IMR-90 (cell line): ENCODE measurements around the gene FUT6. TPM values are rescaled to one million over a fixed set of nuclear protein-coding genes. Genes with fewer than 3 reads are reported as not detected.

Experiments used
- ATAC-seq: fragments of 200-7000 bp; cut with Tn5 transposase; 2 replicates; pipeline ENCODE4 v1.9.1; 2020; ENCODE audit warnings: low read depth, mild to moderate bottlenecking, moderate library complexity
- BruUV-seq: library from RNA; stranded (reverse); fragments of 400-500 nt; replicated peaks from 2 replicates; lab custom pipeline; 2021; lab: Mats Ljungman, UMichigan
- CTCF ChIA-PET: fragments of 300-600 bp; formaldehyde crosslinking; extraction: SDS; loops from one replicate; lab custom pipeline; 2021; ENCODE audit warnings: antibody characterized with exemption; lab: Yijun Ruan, JAX
- POLR2A ChIA-PET: fragments of 300-600 bp; sonication (Branson Sonifier 250); formaldehyde crosslinking; loops from one replicate; lab custom pipeline; 2022; ENCODE audit warnings: antibody characterized with exemption; ENCODE audit not compliant: unreplicated experiment; lab: Charles Lee
- DNase-seq: peaks from one replicate; pipeline ENCODE4 v3.0.0; 2013
- H2AFZ ChIP-seq: replicated peaks from 2 replicates; pipeline ENCODE3; 2013; ENCODE audit warnings: low read length, mild to moderate bottlenecking; ENCODE audit not compliant: poor library complexity
- H2AK5ac ChIP-seq: 2 replicates; pipeline ENCODE4 v1.6.1; 2013; ENCODE audit warnings: low read depth, low read length, inconsistent platforms
- H2AK9ac ChIP-seq: replicated peaks from 2 replicates; pipeline ENCODE3; 2013; ENCODE audit warnings: mild to moderate bottlenecking, low read depth, low read length, moderate library complexity; ENCODE audit not compliant: poor library complexity
- H2BK120ac ChIP-seq: 2 replicates; pipeline ENCODE4 v1.6.1; 2013; ENCODE audit warnings: low read depth, low read length, inconsistent platforms
- H2BK15ac ChIP-seq: 3 replicates; pipeline ENCODE4 v1.6.1; 2013; ENCODE audit warnings: low read depth, low read length, inconsistent platforms
- H2BK20ac ChIP-seq: 2 replicates; pipeline ENCODE4 v1.6.1; 2013; ENCODE audit warnings: low read depth, mild to moderate bottlenecking, inconsistent platforms, low read length, moderate library complexity
- H2BK5ac ChIP-seq: 2 replicates; pipeline ENCODE4 v1.6.1; 2013; ENCODE audit warnings: mild to moderate bottlenecking, low read depth, low read length, inconsistent platforms; ENCODE audit not compliant: poor library complexity, severe bottlenecking
- H3K14ac ChIP-seq: replicated peaks from 2 replicates; pipeline ENCODE4 v1.6.1; 2013; ENCODE audit warnings: low read depth, low read length, inconsistent platforms
- H3K18ac ChIP-seq: 2 replicates; pipeline ENCODE4 v1.6.1; 2013; ENCODE audit warnings: low read depth, low read length, control low read depth
- H3K23ac ChIP-seq: 2 replicates; pipeline ENCODE4 v1.6.1; 2013; ENCODE audit warnings: low read depth, low read length, inconsistent platforms
- H3K27ac ChIP-seq: 2 replicates; pipeline ENCODE4 v1.5.1; 2013; ENCODE audit warnings: mild to moderate bottlenecking, control low read depth, low read length; ENCODE audit not compliant: insufficient read depth
- H3K27me3 ChIP-seq: 2 replicates; pipeline ENCODE4 v1.6.1; 2013; ENCODE audit warnings: low read length; ENCODE audit not compliant: control insufficient read depth, insufficient read depth
- H3K36me3 ChIP-seq: 2 replicates; pipeline ENCODE4 v1.6.1; 2013; ENCODE audit warnings: low read length, mixed read lengths; ENCODE audit not compliant: control insufficient read depth, insufficient read depth
- H3K4ac ChIP-seq: 2 replicates; pipeline ENCODE4 v1.6.1; 2013; ENCODE audit warnings: low read depth, low read length, inconsistent platforms
- H3K4me1 ChIP-seq: 2 replicates; pipeline ENCODE4 v1.6.1; 2013; ENCODE audit warnings: low read length, mixed read lengths; ENCODE audit not compliant: control insufficient read depth, insufficient read depth
- H3K4me2 ChIP-seq: 2 replicates; pipeline ENCODE4 v1.6.1; 2013; ENCODE audit warnings: low read depth, mild to moderate bottlenecking, control low read depth, low read length, moderate library complexity
- H3K4me3 ChIP-seq: 2 replicates; pipeline ENCODE4 v1.5.1; 2013; ENCODE audit warnings: low read depth, mild to moderate bottlenecking, control low read depth, low read length, moderate library complexity; ENCODE audit not compliant: insufficient read depth
- H3K56ac ChIP-seq: 2 replicates; pipeline ENCODE4 v1.6.1; 2013; ENCODE audit warnings: low read length, inconsistent platforms; ENCODE audit not compliant: insufficient read depth; ENCODE audit errors: extremely low read depth
- H3K79me1 ChIP-seq, 2 experiments: 2 replicates each; pipeline ENCODE4 v1.6.1; 2013; ENCODE audit warnings: low read length in 2 of 2, inconsistent platforms in 1 of 2, low read depth in 1 of 2
- H3K9ac ChIP-seq: 2 replicates; pipeline ENCODE4 v1.6.1; 2013; ENCODE audit warnings: low read depth, low read length, control low read depth
- H3K9me1 ChIP-seq: 2 replicates; pipeline ENCODE4 v1.6.1; 2013; ENCODE audit warnings: low read length, inconsistent platforms; ENCODE audit not compliant: insufficient read depth
- H3K9me3 ChIP-seq: 2 replicates; pipeline ENCODE4 v1.6.1; 2013; ENCODE audit warnings: low read length; ENCODE audit not compliant: control insufficient read depth, insufficient read depth
- H4K20me1 ChIP-seq: 2 replicates; pipeline ENCODE4 v1.6.1; 2013; ENCODE audit warnings: low read length, inconsistent platforms; ENCODE audit not compliant: insufficient read depth
- H4K5ac ChIP-seq: 2 replicates; pipeline ENCODE4 v1.6.1; 2013; ENCODE audit warnings: mild to moderate bottlenecking, low read depth, low read length, control low read depth
- H4K8ac ChIP-seq, 2 experiments: 2 replicates each; pipeline ENCODE4 v1.6.1; 2013; ENCODE audit warnings: low read depth in 2 of 2, low read length in 2 of 2, control low read depth in 1 of 2, inconsistent platforms in 1 of 2
- H4K91ac ChIP-seq: 2 replicates; pipeline ENCODE4 v1.6.1; 2013; ENCODE audit warnings: low read depth, low read length, inconsistent platforms; ENCODE audit not compliant: insufficient read depth
- BHLHE40 ChIP-seq: fragments of 150-350 bp; IDR thresholded peaks from 2 replicates; pipeline ENCODE4 v1.6.1; 2016; ENCODE audit warnings: mild to moderate bottlenecking, low read depth, low read length
- CEBPB ChIP-seq: IDR thresholded peaks from 2 replicates; pipeline ENCODE4 v1.6.1; 2012; ENCODE audit warnings: low read depth, low read length, improper control_type of control experiment
- CHD1 ChIP-seq: IDR thresholded peaks from 2 replicates; pipeline ENCODE4 v1.6.1; 2012; ENCODE audit warnings: low read depth, low read length, improper control_type of control experiment
- ELK1 ChIP-seq: fragments of 150-350 bp; IDR thresholded peaks from 2 replicates; pipeline ENCODE4 v1.6.1; 2016; ENCODE audit warnings: low read depth, mild to moderate bottlenecking, low read length, moderate library complexity, borderline replicate concordance
- FOS ChIP-seq: fragments of 150-350 bp; IDR thresholded peaks from 2 replicates; pipeline ENCODE4 v1.6.1; 2016; ENCODE audit warnings: low read depth, low read length
- MAFK ChIP-seq: IDR thresholded peaks from 2 replicates; pipeline ENCODE4 v1.6.1; 2012; ENCODE audit warnings: low read depth, low read length, improper control_type of control experiment
- MAZ ChIP-seq: IDR thresholded peaks from 2 replicates; pipeline ENCODE4 v1.6.1; 2012; ENCODE audit warnings: low read depth, mild to moderate bottlenecking, low read length, improper control_type of control experiment, moderate library complexity, borderline replicate concordance
- MXI1 ChIP-seq: IDR thresholded peaks from 2 replicates; pipeline ENCODE4 v1.6.1; 2012; ENCODE audit warnings: low read depth, mild to moderate bottlenecking, low read length, moderate library complexity, borderline replicate concordance
- NFE2L2 ChIP-seq: fragments of 150-350 bp; IDR thresholded peaks from 2 replicates; pipeline ENCODE4 v1.6.1; 2016; ENCODE audit warnings: low read depth, mild to moderate bottlenecking, low read length
- POLR2A ChIP-seq: IDR thresholded peaks from 2 replicates; pipeline ENCODE4 v1.6.1; 2012; ENCODE audit warnings: mild to moderate bottlenecking, low read depth, low read length
- RAD21 ChIP-seq: IDR thresholded peaks from 2 replicates; pipeline ENCODE4 v1.6.1; 2012; ENCODE audit warnings: low read length, improper control_type of control experiment
- RCOR1 ChIP-seq: IDR thresholded peaks from 2 replicates; pipeline ENCODE4 v1.6.1; 2012; ENCODE audit warnings: mild to moderate bottlenecking, low read length, improper control_type of control experiment; ENCODE audit not compliant: insufficient replicate concordance
- RFX5 ChIP-seq: IDR thresholded peaks from 2 replicates; pipeline ENCODE4 v1.8.0; 2012; ENCODE audit warnings: low read depth, mild to moderate bottlenecking, low read length, moderate library complexity
- SMC3 ChIP-seq: fragments of 150-350 bp; IDR thresholded peaks from 2 replicates; pipeline ENCODE4 v1.6.1; 2016; ENCODE audit warnings: low read depth, mild to moderate bottlenecking, antibody characterized with exemption, low read length, moderate library complexity
- USF2 ChIP-seq: fragments of 150-350 bp; IDR thresholded peaks from 2 replicates; pipeline ENCODE4 v1.6.1; 2017; ENCODE audit warnings: mild to moderate bottlenecking, antibody characterized with exemption, low read length, low read depth
- WGBS, 2 experiments: methylation state at CpG; one replicate each; pipeline versions ENCODE4 v1.1.5 to v1.1.7; 2013; ENCODE audit warnings: missing lambda C conversion rate in 2 of 2; ENCODE audit not compliant: insufficient read length in 1 of 2; ENCODE audit errors: extremely low coverage in 2 of 2; 5-methylcytosine and 5-hydroxymethylcytosine counted together
- dilution Hi-C: fragments of 300-500 bp; cut with HindIII; formaldehyde crosslinking; loops from one replicate; pipeline ENCODE4 v1.14.3; 2018; ENCODE audit warnings: low sequenced_read_pairs; ENCODE audit not compliant: unreplicated experiment
- in situ Hi-C: fragments of 300-500 bp; cut with MboI; formaldehyde crosslinking; loops from 3 replicates; pipeline ENCODE4 v1.14.3; 2019; ENCODE audit warnings: low sequenced_read_pairs, inconsistent platforms, mixed read lengths
- intact Hi-C: fragments of 100-400 bp; cut with micrococcal nuclease; formaldehyde crosslinking; loops from 2 replicates; pipeline ENCODE4 v1.10.0; 2022
- polyA plus RNA-seq, 3 experiments: library from polyadenylated mRNA; depleted of rRNA; stranded (reverse); fragments of >200 nt; gene quantifications; 2 replicates each; pipeline ENCODE4 v1.2.3, GENCODE V29; 2012; ENCODE audit warnings: low replicate concordance in 1 of 3
- total RNA-seq: library from RNA; depleted of rRNA; stranded (reverse); fragments of >200 nt; gene quantifications from 2 replicates; pipeline ENCODE4 v1.2.3, GENCODE V29; 2012
- TF ChIP-seq, protein P1 (sequence below): conservative IDR thresholded peaks from 2 replicates; pipeline ENCODE4 v1.5.1; 2012; ENCODE audit warnings: mild to moderate bottlenecking, low read depth, low read length, improper control_type of control experiment

FUT6 gene
- total and polyA plus RNA-seq, 2 of the 4 experiments (the other 2 are of a cell fraction) = not detected

- Histone ChIP-seq H2AK9ac (no peak overlapping the region), H3K9me1 (peaks cover 5% of the 10 kb centered on the region; the same call in 1 of the 2 replicates), H4K91ac (no peak overlapping the region), H3K27me3 (peaks cover 4% of the 10 kb centered on the region), H3K4me2 (no peak overlapping the region), H4K5ac (no peak overlapping the region), H3K4me1 (peaks cover 16% of the 10 kb centered on the region), H2BK15ac (no peak overlapping the region), H3K14ac (no peak overlapping the region), H3K56ac (no peak overlapping the region), H2AK5ac (no peak overlapping the region; the same call in 1 of the 2 replicates), H3K9ac (no peak overlapping the region), H3K9me3 (no peaks in the 10 kb centered on the region), H4K8ac (no peak overlapping the region), H2AFZ (no peak overlapping the region), H3K27ac (no peak overlapping the region), H3K36me3 (no peaks in the 10 kb centered on the region), H3K23ac (no peak overlapping the region), H3K4ac (no peak overlapping the region), H2BK5ac (no peak overlapping the region), H2BK20ac (no peak overlapping the region), H3K18ac (no peak overlapping the region), H4K20me1 (no peaks in the 10 kb centered on the region), H3K79me1 (no peaks in the 10 kb centered on the region), H3K4me3 (no peak overlapping the region), H2BK120ac (no peak overlapping the region)
- CTCF ChIA-PET = interaction anchor here (1.3 kb wide), 1 partner anchor 74 kb away, joined by 7 read pairs; the partner anchor contains the start of gene NRTN
- no TSS peak for BruUV-seq
- no peak for ATAC-seq
- in situ Hi-C loops (no loop called here), intact Hi-C loops (no loop called here), dilution Hi-C loops (no loop called here)
- WGBS, 2 experiments = no CpG with 5 or more reads among the region's 9 CpGs
- TF ChIP-seq RCOR1 = no peak
- no peak for TF ChIP-seq CEBPB
- no peak for TF ChIP-seq MXI1
- no peak for TF ChIP-seq RFX5
- no peak for TF ChIP-seq CHD1
- TF ChIP-seq SMC3 = no peak
- TF ChIP-seq FOS = no peak
- no peak for TF ChIP-seq BHLHE40
- TF ChIP-seq MAFK = no peak
- no peak for TF ChIP-seq USF2
- TF ChIP-seq NFE2L2 = no peak
- TF ChIP-seq ELK1 = no peak
- TF ChIP-seq RAD21 = no peak
- TF ChIP-seq, protein P1, sequence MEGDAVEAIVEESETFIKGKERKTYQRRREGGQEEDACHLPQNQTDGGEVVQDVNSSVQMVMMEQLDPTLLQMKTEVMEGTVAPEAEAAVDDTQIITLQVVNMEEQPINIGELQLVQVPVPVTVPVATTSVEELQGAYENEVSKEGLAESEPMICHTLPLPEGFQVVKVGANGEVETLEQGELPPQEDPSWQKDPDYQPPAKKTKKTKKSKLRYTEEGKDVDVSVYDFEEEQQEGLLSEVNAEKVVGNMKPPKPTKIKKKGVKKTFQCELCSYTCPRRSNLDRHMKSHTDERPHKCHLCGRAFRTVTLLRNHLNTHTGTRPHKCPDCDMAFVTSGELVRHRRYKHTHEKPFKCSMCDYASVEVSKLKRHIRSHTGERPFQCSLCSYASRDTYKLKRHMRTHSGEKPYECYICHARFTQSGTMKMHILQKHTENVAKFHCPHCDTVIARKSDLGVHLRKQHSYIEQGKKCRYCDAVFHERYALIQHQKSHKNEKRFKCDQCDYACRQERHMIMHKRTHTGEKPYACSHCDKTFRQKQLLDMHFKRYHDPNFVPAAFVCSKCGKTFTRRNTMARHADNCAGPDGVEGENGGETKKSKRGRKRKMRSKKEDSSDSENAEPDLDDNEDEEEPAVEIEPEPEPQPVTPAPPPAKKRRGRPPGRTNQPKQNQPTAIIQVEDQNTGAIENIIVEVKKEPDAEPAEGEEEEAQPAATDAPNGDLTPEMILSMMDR = no peak
- TF ChIP-seq POLR2A = no peak
- TF ChIP-seq MAZ = no peak
- POLR2A ChIA-PET = no interaction called here
- DNase-seq = no peak
These were observed 38.4 kb upstream of the FUT6 start for GRCh38 chr19:5877882-5878281.
